SJCRH30 (cell line): Measurements from ENCODE around the gene PI4KA. TPM values are rescaled to one million over a fixed set of nuclear protein-coding genes. Genes with fewer than 3 reads are reported as not detected.

Experiments used
- DNase-seq, 2 experiments: peaks; one replicate each; pipeline ENCODE4 v3.0.0-alpha.2; 2015 to 2020
- H3K27ac ChIP-seq: fragments of 250-450 bp; sonication (Bioruptor Pico); 2 replicates; pipeline ENCODE4 v1.5.1; 2020; ENCODE audit warnings: mild to moderate bottlenecking, moderate library complexity
- H3K27me3 ChIP-seq: fragments of 250-450 bp; sonication (Bioruptor Pico); 2 replicates; pipeline ENCODE4 v1.5.1; 2020; ENCODE audit warnings: mild to moderate bottlenecking, moderate library complexity
- H3K36me3 ChIP-seq: fragments of 250-450 bp; sonication (Bioruptor Pico); 2 replicates; pipeline ENCODE4 v1.5.1; 2020; ENCODE audit warnings: mild to moderate bottlenecking, moderate library complexity
- H3K4me1 ChIP-seq: fragments of 250-450 bp; sonication (Bioruptor Pico); 2 replicates; pipeline ENCODE4 v1.5.1; 2020; ENCODE audit warnings: mild to moderate bottlenecking, moderate library complexity
- H3K4me3 ChIP-seq: fragments of 250-450 bp; sonication (Bioruptor Pico); 2 replicates; pipeline ENCODE4 v1.5.1; 2020; ENCODE audit warnings: mild to moderate bottlenecking, moderate library complexity
- H3K9me3 ChIP-seq: fragments of 250-450 bp; sonication (Bioruptor Pico); replicated peaks from 2 replicates; pipeline ENCODE4 v1.5.1; 2020; ENCODE audit warnings: mild to moderate bottlenecking, moderate library complexity
- total RNA-seq: library from RNA; depleted of rRNA; stranded (reverse); fragments of >200 nt; shearing (Covaris generic); gene quantifications from 2 replicates; pipeline ENCODE4 v1.2.3, GENCODE V29; 2014

The PI4KA gene
- total RNA-seq, 1 experiment from 2014 or later: 40.5 TPM

- H3K4me1 ChIP-seq: 0 out of 2 replicates have a peak, but pooled peaks cover 2% of the 10 kb centered on the region
- no peaks in the 10 kb centered on the region for H3K27me3 ChIP-seq
- H3K9me3 ChIP-seq: no peaks in the 10 kb centered on the region
- no peak for DNase-seq
- H3K4me3 ChIP-seq: no peak overlapping the region
- no peak overlapping the region for H3K27ac ChIP-seq
- H3K36me3 ChIP-seq: peaks cover 40% of the 10 kb centered on the region
Observed at GRCh38 chr22:20805972-20806471, 52.6 kb downstream of the PI4KA start.

GRCh38 chr22:20804650-20805049, 54.0 kb downstream of the PI4KA start:
- Histone ChIP-seq H3K36me3 (peaks cover 49% of the 10 kb centered on the region), H3K27ac (no peak overlapping the region), H3K4me3 (no peak overlapping the region), H3K9me3 (no peaks in the 10 kb centered on the region), H3K4me1 (0 out of 2 replicates have a peak, but pooled peaks cover 2% of the 10 kb centered on the region), H3K27me3 (no peaks in the 10 kb centered on the region)
- DNase-seq: no peak

- peak in 1 of 2 experiments; percentile 45 for DNase-seq
- H3K36me3 ChIP-seq: peaks cover 53% of the 10 kb centered on the region
- H3K27me3 ChIP-seq: no peaks in the 10 kb centered on the region
- no peak overlapping the region for H3K27ac ChIP-seq
- H3K4me1 ChIP-seq: 0 out of 2 replicates have a peak, but pooled peaks cover 2% of the 10 kb centered on the region
- H3K4me3 ChIP-seq: no peak overlapping the region
- no peaks in the 10 kb centered on the region for H3K9me3 ChIP-seq
Observed at GRCh38 chr22:20803696-20804324, 54.8 kb downstream of the PI4KA start.

- Histone ChIP-seq H3K27ac (no peak overlapping the region), H3K4me3 (no peak overlapping the region), H3K4me1 (0 out of 2 replicates have a peak, but pooled peaks cover 2% of the 10 kb centered on the region), H3K9me3 (no peaks in the 10 kb centered on the region), H3K36me3 (peaks cover 61% of the 10 kb centered on the region), H3K27me3 (no peaks in the 10 kb centered on the region)
- DNase-seq: no peak
Observed at GRCh38 chr22:20802922-20803553, 55.6 kb downstream of the PI4KA start.

GRCh38 chr22:20802452-20802851, 56.2 kb downstream of the PI4KA start:
- Histone ChIP-seq H3K27ac (no peak overlapping the region), H3K36me3 (peaks cover 65% of the 10 kb centered on the region), H3K4me1 (no peaks in the 10 kb centered on the region), H3K4me3 (no peak overlapping the region), H3K9me3 (no peaks in the 10 kb centered on the region), H3K27me3 (no peaks in the 10 kb centered on the region)
- DNase-seq: no peak

GRCh38 chr22:20799449-20799848, 59.2 kb downstream of the PI4KA start:
- Histone ChIP-seq H3K4me1 (peaks cover 12% of the 10 kb centered on the region), H3K9me3 (no peaks in the 10 kb centered on the region), H3K27ac (no peak overlapping the region), H3K4me3 (no peak overlapping the region), H3K27me3 (no peaks in the 10 kb centered on the region), H3K36me3 (peaks cover 51% of the 10 kb centered on the region)
- no peak for DNase-seq

- Histone ChIP-seq H3K4me3 (no peak overlapping the region), H3K4me1 (peaks cover 17% of the 10 kb centered on the region), H3K27me3 (no peaks in the 10 kb centered on the region), H3K27ac (no peak overlapping the region), H3K9me3 (no peaks in the 10 kb centered on the region), H3K36me3 (peaks cover 48% of the 10 kb centered on the region)
- no peak for DNase-seq
Observed at GRCh38 chr22:20798974-20799373, 59.6 kb downstream of the PI4KA start.

- no peak for DNase-seq
- peaks cover 42% of the 10 kb centered on the region for H3K36me3 ChIP-seq
- H3K27me3 ChIP-seq: no peaks in the 10 kb centered on the region
- H3K27ac ChIP-seq: no peak overlapping the region
- peaks cover 25% of the 10 kb centered on the region for H3K4me1 ChIP-seq
- no peak overlapping the region for H3K4me3 ChIP-seq
- no peaks in the 10 kb centered on the region for H3K9me3 ChIP-seq
Observed at GRCh38 chr22:20798218-20798617, 60.4 kb downstream of the PI4KA start.

GRCh38 chr22:20796731-20797130, 61.9 kb downstream of the PI4KA start:
- Histone ChIP-seq H3K9me3 (no peaks in the 10 kb centered on the region), H3K27me3 (no peaks in the 10 kb centered on the region), H3K36me3 (peaks cover 33% of the 10 kb centered on the region), H3K27ac (no peak overlapping the region), H3K4me3 (no peak overlapping the region), H3K4me1 (peaks cover 29% of the 10 kb centered on the region)
- no peak for DNase-seq

GRCh38 chr22:20794650-20795413, 63.8 kb downstream of the PI4KA start:
- Histone ChIP-seq H3K9me3 (no peaks in the 10 kb centered on the region), H3K27ac (peak overlapping the region; percentile 69), H3K36me3 (peaks cover 26% of the 10 kb centered on the region), H3K4me3 (no peak overlapping the region), H3K4me1 (peaks cover 39% of the 10 kb centered on the region), H3K27me3 (no peaks in the 10 kb centered on the region)
- DNase-seq: peak; percentile 52 to 74

- Histone ChIP-seq H3K4me1 (peaks cover 47% of the 10 kb centered on the region), H3K27ac (peak overlapping the region; percentile 69), H3K4me3 (no peak overlapping the region), H3K9me3 (no peaks in the 10 kb centered on the region), H3K36me3 (peaks cover 19% of the 10 kb centered on the region), H3K27me3 (no peaks in the 10 kb centered on the region)
- peak; percentile 78 to 84 for DNase-seq
Observed at GRCh38 chr22:20793748-20794649, 64.6 kb downstream of the PI4KA start.

GRCh38 chr22:20792966-20793728, 65.5 kb downstream of the PI4KA start:
- DNase-seq: no peak
- Histone ChIP-seq H3K27me3 (no peaks in the 10 kb centered on the region), H3K36me3 (peaks cover 10% of the 10 kb centered on the region), H3K4me1 (peaks cover 56% of the 10 kb centered on the region), H3K27ac (peak overlapping the region; percentile 69; the same call in 1 of the 2 replicates), H3K9me3 (no peaks in the 10 kb centered on the region), H3K4me3 (no peak overlapping the region)

- Histone ChIP-seq H3K4me1 (peaks cover 63% of the 10 kb centered on the region), H3K4me3 (no peak overlapping the region), H3K27ac (no peak overlapping the region), H3K9me3 (no peaks in the 10 kb centered on the region), H3K36me3 (peaks cover 5% of the 10 kb centered on the region), H3K27me3 (no peaks in the 10 kb centered on the region)
- DNase-seq: no peak
Observed at GRCh38 chr22:20792221-20792965, 66.2 kb downstream of the PI4KA start.
